Peyer's patch (tissue), 4 donors: Measurements from ENCODE around the gene NAA50.

ENCODE experiments used
- CTCF ChIP-seq, 6 experiments: fragments of 450-650 bp in 4 of 6; fragments of 200-600 bp in 2 of 6; sonication (generic) in 1 of 6; IDR thresholded peaks; one replicate each; pipeline ENCODE4 v1.5.1; 2017 to 2019; ENCODE audit warnings: antibody characterized with exemption in 6 of 6, mild to moderate bottlenecking in 3 of 6, moderate library complexity in 1 of 6
- POLR2A ChIP-seq, 2 donors: fragments of 450-650 bp; IDR thresholded peaks; one replicate each; pipeline ENCODE4 v1.5.1; 2017; ENCODE audit warnings: antibody characterized with exemption in 2 of 2, mild to moderate bottlenecking in 2 of 2, moderate library complexity in 2 of 2

- TF ChIP-seq CTCF (IDR thresholded peaks at IDR 0.05) (no peak), POLR2A (IDR thresholded peaks at IDR 0.05) (no peak)
Measured at GRCh38 chr3:113743006-113743630, 2.9 kb downstream of the NAA50 start.
